Type B pancreatic cell (in vitro differentiated cells): Measurements from ENCODE around the gene UBD. TPM values are rescaled to one million over a fixed set of nuclear protein-coding genes. Genes with fewer than 3 reads are reported as not detected.
A peak's percentile ranks its signal among the peaks of the same experiment; 100 is the strongest.

Experiments used
- DNase-seq: peaks from one replicate; pipeline ENCODE4 v3.0.0; 2021; ENCODE audit warnings: mixed read lengths; ENCODE audit not compliant: unreplicated experiment; ENCODE audit errors: extremely low spot score
- H3K27ac Mint-ChIP-seq: 2 replicates; pipeline ENCODE4 v1.8.0; 2021; ENCODE audit warnings: mild to moderate bottlenecking, mixed read lengths
- H3K27me3 Mint-ChIP-seq: 2 replicates; pipeline ENCODE4 v1.8.0; 2021; ENCODE audit warnings: mixed read lengths
- H3K36me3 Mint-ChIP-seq: 2 replicates; pipeline ENCODE4 v1.8.0; 2021; ENCODE audit warnings: mixed read lengths
- H3K4me1 Mint-ChIP-seq: one replicate; pipeline ENCODE4 v1.8.0; 2021; ENCODE audit warnings: mixed read lengths; ENCODE audit not compliant: unreplicated experiment
- H3K4me3 Mint-ChIP-seq: 2 replicates; pipeline ENCODE4 v1.8.0; 2021; ENCODE audit warnings: mild to moderate bottlenecking, mixed read lengths
- H3K9me3 Mint-ChIP-seq: 2 replicates; pipeline ENCODE4 v1.8.0; 2021; ENCODE audit warnings: mixed read lengths
- total RNA-seq: library from RNA; stranded (reverse); gene quantifications from 2 replicates; pipeline ENCODE4 v1.2.1, GENCODE V29; 2021; ENCODE audit warnings: low replicate concordance
- TF ChIP-seq, protein P1 (sequence below): fragments of 200-600 bp; sonication (generic); conservative IDR thresholded peaks from 2 replicates; pipeline ENCODE4 v1.5.0; 2021; ENCODE audit warnings: antibody characterized with exemption, mild to moderate bottlenecking

UBD gene
- total RNA-seq, 1 donor from 2014 or later = 12.6 TPM

DNA sequence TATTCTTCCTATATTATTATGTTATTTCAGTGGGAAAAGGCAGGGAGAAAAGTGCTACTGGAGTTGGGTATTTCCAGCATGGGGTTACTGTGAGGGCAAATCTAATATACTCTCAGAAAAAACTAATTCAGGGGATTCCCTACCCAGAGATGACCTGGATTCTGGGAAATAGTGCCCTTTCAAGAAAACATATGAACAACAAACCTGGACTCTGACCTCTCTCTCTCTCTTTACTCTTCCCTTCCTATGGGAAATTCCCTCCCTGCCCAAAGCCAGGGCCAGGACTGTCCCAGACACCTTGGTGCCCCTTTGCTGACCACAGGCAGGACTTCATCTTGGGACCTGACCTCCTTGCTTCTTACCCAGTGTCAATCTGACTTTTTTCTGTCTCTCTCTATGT lies 1.6 kb upstream of the UBD start:
- H3K27me3 Mint-ChIP-seq = peaks cover 67% of the 10 kb centered on the region
- DNase-seq = no peak
- no peaks in the 10 kb centered on the region for H3K9me3 Mint-ChIP-seq
- TF ChIP-seq, protein P1, sequence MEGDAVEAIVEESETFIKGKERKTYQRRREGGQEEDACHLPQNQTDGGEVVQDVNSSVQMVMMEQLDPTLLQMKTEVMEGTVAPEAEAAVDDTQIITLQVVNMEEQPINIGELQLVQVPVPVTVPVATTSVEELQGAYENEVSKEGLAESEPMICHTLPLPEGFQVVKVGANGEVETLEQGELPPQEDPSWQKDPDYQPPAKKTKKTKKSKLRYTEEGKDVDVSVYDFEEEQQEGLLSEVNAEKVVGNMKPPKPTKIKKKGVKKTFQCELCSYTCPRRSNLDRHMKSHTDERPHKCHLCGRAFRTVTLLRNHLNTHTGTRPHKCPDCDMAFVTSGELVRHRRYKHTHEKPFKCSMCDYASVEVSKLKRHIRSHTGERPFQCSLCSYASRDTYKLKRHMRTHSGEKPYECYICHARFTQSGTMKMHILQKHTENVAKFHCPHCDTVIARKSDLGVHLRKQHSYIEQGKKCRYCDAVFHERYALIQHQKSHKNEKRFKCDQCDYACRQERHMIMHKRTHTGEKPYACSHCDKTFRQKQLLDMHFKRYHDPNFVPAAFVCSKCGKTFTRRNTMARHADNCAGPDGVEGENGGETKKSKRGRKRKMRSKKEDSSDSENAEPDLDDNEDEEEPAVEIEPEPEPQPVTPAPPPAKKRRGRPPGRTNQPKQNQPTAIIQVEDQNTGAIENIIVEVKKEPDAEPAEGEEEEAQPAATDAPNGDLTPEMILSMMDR = no peak
- no peaks in the 10 kb centered on the region for H3K36me3 Mint-ChIP-seq
- no peak overlapping the region for H3K27ac Mint-ChIP-seq
- no peak overlapping the region for H3K4me3 Mint-ChIP-seq
- peaks cover 6% of the 10 kb centered on the region for H3K4me1 Mint-ChIP-seq

DNA sequence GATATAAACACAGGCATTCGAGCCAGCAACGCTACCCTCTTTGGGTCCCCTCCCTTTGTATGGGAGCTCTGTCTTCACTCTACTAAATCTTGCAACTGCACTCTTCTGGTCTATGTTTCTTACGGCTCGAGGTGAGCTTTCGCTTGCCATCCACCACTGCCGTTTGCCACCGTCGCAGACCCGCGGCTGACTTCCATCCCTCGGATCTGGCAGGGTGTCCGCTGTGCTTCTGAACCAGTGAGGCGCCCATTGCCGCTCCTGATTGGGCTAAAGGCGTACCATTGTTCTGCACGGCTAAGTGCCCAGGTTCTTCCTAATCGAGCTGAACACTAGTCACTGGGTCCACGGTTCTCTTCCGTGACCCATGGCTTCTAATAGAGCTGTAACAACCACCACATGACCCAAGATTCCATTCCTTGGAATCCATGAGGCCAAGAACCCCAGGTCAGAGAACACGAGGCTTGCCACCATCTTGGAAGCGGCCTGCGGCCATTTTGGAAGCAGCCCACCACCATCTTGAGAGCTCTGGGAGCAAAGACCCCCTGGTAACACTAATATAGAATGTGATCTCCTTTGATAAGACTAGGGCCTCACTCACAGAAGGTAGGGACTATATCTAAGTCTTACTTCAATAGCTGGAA lies 973 bp downstream of the UBD start:
- peaks cover 4% of the 10 kb centered on the region for H3K36me3 Mint-ChIP-seq
- H3K4me1 Mint-ChIP-seq = peaks cover 6% of the 10 kb centered on the region
- H3K27ac Mint-ChIP-seq = no peak overlapping the region
- H3K27me3 Mint-ChIP-seq = peaks cover 84% of the 10 kb centered on the region
- H3K9me3 Mint-ChIP-seq = no peaks in the 10 kb centered on the region
- DNase-seq = no peak
- H3K4me3 Mint-ChIP-seq = no peak overlapping the region
- TF ChIP-seq, protein P1 = no peak

GRCh38 chr6:29557320-29557719 lies 2.2 kb downstream of the UBD start:
- Mint-ChIP-seq H3K27ac (no peak overlapping the region), H3K4me1 (peaks cover 6% of the 10 kb centered on the region), H3K4me3 (no peak overlapping the region), H3K9me3 (no peaks in the 10 kb centered on the region), H3K36me3 (peaks cover 4% of the 10 kb centered on the region), H3K27me3 (peaks cover 86% of the 10 kb centered on the region)
- TF ChIP-seq, protein P1 = no peak
- no peak for DNase-seq

GRCh38 chr6:29554764-29555163 lies 4.8 kb downstream of the UBD start:
- TF ChIP-seq, protein P1 = no peak
- no peak for DNase-seq
- peaks cover 4% of the 10 kb centered on the region for H3K36me3 Mint-ChIP-seq
- H3K27ac Mint-ChIP-seq = no peak overlapping the region
- H3K4me1 Mint-ChIP-seq = peaks cover 4% of the 10 kb centered on the region
- no peaks in the 10 kb centered on the region for H3K9me3 Mint-ChIP-seq
- no peak overlapping the region for H3K4me3 Mint-ChIP-seq
- H3K27me3 Mint-ChIP-seq = peaks cover 98% of the 10 kb centered on the region

GRCh38 chr6:29553268-29554057 lies 6.1 kb downstream of the UBD start:
- Mint-ChIP-seq H3K4me1 (no peaks in the 10 kb centered on the region), H3K36me3 (peaks cover 4% of the 10 kb centered on the region), H3K27me3 (peaks cover 100% of the 10 kb centered on the region), H3K9me3 (no peaks in the 10 kb centered on the region), H3K27ac (no peak overlapping the region), H3K4me3 (peak overlapping the region; percentile 79)
- DNase-seq = no peak
- TF ChIP-seq, protein P1 = peak; percentile 47
